HG02623 (cell line): ENCODE measurements around the gene CA12.
"Not testable (repeated sequence)": the region's sequence is repeated elsewhere in the genome, so short reads cannot be mapped to it uniquely, and the experiment has no call there.

Experiments
- ATAC-seq: cut with Tn5 transposase; IDR thresholded peaks from one replicate; pipeline ENCODE4 v1.9.1; 2021; ENCODE audit warnings: moderate library complexity; ENCODE audit not compliant: unreplicated experiment

Gene CA12

DNA sequence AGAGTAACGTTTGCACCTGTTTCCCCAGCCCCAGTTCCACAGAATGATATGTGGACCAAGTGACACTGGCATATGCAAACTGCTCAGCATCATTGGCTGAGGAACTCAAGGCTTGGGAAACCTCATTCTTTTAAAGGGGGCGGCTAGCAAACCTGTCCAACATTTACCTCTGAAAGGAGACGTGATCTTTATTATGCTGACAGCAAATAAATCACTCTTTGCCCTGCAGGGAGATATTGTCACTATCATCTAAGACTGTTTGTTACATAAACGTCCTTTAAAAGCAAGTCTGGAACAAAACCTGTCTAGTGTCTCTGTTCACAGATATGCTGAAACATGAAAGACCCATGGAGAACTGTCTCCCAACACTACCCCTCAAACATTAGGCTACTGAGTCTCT is 21.5 kb downstream of the CA12 start:
- no peak for ATAC-seq

DNA sequence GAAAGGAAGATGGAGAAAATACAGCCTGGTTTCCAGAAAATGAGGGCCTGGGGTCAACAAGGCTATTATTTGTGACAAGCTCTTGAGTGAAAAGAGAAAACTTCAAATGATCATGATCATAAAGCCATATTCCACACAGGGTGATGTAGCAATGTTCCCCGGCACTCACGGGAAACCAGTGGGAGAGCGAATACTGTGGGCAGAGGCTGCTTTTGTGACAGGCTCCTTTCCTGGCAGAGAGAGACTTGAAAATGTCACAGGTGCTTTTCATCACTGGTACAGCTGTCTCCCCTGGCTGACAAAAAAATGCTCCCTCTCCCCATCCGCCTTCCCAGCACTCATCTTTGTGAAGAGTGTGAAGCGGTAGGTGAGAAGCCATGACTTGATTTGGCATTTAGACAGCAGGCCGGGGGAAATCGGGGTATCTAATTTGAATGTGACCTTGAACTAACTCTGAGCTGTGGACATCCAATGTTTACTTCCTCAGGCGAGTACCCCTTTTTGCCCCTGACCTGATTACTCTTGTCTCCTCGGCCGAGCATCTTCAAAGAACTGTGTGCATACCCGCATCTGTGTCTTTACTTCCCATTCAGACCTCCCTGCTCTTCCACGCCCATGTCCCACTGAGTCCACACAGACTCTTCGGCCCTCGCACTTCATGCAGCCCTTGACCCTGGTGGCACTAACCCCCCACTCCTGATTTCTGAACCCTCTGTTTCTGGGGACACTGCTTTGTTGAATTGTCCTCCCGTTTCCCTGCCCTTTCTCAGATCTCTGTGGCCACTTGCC is 23.2 kb downstream of the CA12 start:
- no peak for ATAC-seq

DNA sequence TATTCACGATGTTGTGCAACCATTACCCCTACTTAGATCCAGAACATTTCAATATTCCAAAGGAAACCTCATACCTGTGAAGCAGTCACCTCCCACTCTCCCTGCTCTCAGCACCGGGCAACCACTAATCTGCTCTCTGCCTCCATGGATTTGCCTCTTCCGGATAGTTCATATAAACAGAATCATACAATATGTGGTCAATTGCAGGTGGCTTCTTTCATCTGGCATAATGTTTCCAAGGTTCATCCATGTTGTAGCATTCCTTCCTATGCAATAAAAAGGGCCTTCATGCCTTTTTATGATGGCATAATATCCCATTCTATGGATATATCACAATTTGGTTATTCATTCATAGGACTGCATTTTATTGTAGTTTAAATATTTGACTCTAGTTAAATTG is 23.9 kb downstream of the CA12 start:
- ATAC-seq = no peak

DNA sequence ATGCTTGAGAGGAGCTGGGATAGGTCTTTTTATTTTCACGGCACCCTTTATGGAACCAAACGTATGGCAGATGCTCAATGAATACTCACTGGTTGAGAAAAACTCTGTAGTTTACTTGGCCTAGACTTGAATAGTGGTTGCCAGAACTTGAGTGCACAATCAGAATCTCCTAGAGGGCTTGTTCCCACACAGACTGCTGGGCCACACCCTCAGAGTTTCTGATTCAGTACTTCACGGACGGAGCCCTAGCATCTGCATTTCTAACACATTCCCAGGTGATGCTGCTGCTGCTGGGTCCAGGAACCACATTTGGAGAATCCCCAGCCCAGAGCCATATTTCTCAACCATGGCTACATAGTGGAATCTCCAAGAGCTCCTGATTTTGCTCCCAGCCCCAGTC is 24.6 kb downstream of the CA12 start:
- ATAC-seq = no peak

DNA sequence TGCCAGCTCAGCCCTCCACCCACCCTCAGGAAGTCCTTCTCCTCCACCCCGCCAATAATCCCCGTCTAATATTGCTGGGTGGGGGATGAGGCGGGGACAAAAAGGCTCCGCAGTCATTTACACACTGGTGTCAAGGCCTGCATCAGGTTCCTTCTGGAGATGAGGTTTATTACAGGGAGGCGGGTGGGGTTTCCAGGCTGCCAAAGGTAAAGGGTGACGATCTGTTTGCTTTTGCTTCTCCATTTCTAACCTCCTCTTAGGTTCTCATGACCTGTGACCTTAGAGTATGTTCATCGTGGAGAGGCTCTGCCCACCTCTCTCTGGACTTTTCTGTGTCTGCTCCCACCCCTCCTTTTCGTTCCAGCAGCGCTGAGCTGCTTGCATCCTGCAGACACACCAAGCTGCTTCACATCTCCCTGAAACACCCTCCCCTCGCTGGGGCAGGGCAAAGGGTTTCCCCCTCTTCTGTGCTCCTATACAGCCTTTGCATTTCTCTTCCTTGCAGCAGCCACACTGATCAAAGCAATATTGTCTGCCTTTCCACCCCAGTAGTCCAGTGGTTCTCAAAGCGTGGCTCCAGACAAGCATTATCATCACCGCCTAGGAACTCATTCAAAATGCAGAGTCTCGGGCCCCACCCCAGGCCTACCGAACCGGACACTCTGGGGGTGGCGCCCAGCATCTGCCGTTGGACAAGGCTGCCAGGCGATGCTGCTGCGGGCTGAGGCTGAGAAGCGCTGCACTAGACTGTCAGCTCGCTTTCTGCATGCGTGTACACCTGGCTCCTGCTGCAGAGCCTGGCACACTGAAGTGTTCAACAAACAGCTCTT is 26.6 kb downstream of the CA12 start:
- ATAC-seq = no peak

DNA sequence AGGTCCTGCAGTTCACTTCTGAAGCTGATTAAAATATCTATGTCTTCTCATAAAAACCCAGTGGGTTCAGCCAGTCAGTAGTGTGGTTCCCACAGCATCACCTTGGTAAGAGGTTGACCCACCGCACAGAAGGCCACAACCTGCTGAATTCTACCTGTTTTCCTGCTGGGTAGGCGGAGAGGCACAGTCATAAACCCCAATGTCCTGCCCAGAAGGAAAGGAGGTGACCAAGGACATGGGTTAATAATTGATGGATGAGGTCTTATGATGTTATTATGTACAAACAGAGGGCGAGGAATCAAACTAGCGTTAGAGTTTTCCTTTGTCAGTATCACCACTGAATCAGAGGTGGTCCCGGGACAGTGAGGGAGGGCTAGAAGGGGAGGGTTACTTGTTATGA is 27.8 kb downstream of the CA12 start:
- ATAC-seq = no peak

DNA sequence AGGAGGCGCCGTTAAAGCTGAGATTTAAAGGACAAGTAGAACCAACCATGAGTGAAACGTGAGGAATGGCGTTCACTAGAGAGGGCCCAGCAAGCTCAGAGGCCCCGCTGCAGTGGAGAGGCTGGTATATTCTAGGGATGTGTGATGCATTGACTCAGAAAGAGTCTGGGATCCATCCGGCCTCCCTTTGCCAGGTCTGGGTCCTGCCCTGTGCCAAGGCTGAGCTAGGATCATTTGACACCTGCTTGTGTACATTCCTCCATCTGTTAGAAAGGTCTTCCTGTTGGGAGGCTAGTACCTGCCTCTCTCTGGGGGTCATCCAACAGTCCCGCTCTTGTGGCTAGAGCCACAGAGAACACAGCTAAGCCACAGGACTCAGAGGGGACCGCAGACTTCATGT is 28.4 kb downstream of the CA12 start:
- ATAC-seq = no peak

DNA sequence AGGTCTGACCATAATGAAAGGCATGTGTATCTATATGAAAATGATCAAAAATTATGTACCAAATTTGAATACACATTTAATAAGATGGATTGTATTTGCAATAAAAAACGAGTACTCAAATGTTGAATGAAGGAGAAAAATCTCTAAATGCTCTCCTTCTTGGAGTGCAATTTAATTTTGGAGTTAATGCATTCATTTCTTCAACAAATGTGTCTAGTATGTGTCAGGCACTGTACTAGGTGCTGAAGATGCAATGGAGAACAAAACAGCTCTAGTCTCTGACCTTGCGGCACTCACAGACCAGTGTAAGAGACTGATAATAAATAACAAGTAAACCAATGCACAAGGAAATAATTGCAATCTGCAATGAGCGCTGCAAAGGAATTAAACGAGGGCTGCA is 28.8 kb downstream of the CA12 start:
- ATAC-seq = no peak

DNA sequence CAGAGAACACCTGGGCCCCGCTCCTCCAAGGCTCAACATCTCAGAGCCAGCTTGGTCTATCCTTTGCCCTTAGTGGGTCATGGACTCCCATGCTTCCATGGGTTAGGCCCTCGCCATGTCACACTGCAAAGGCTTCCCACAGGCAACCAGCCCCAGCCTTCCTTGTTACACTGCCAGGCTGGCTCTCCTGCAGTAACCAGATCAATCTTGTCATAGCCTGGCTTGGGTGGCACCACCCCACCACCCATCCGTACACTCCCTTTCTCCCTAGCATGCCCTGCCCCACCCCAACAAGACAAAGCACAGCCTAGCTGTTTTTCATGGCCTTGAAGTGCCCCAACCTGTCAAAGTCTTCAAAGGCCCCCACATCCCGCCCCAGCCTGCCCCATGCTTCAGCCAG is 30.5 kb downstream of the CA12 start:
- no peak for ATAC-seq

DNA sequence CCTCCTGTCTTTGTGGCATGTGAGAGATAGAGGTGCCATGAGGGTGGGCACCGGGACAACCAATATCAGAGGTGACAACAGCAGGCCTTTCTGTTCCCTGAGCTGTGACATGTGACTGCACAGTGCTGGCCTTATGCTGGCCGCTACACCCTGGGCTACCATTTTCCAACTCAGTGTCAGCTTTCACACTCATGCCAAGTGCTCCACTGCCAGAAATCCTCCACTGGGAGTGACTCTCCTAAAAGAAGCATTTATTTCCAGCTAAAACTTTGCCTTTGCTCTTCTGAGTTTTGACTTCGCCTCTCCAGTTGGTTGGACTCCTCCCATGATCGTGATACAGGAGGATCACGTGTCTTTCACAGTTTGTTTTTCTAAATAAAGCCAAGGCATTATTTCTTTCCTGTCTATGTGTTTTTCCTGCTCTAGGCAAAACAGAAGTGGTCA is 31.4 kb downstream of the CA12 start:
- no peak for ATAC-seq

DNA sequence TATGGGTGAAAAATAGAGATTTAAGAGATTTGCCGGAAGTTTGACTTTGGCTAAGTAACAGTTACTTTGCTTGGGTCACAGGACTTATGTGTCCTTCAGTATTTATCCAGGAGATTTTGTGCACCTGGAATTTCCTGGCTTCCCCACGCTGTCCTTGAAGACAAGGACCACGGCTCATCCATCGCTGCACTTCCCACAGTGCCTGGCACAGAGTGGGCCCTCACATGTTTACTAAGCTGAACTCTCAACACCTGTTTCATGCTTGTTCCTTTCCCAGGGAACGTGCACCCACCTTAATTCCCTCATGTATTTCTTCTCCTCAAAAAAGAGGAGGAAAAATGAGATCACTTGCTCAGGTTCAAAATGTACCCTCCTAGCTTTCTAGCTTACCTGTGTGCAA is 32.0 kb downstream of the CA12 start:
- ATAC-seq = no peak

DNA sequence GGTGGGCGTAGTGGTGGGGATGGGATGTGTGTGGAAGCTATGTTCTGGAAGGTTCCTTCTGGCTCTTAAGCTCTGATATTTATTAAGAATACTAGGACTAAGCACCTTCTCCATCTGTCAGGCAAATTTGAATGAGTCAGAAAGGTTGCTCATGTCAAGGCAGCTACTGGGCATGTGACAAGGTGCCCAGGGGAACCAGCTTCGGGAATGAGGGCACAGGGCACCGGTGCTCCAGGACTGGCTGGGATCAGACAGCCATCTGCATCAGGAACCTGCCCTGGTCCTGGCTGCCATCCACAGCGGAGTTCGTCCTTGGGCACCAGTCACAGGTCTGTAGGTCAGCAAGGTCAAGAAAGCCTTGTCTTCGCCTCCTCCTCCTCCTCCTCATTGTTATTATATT is 32.5 kb downstream of the CA12 start:
- ATAC-seq = no peak

DNA sequence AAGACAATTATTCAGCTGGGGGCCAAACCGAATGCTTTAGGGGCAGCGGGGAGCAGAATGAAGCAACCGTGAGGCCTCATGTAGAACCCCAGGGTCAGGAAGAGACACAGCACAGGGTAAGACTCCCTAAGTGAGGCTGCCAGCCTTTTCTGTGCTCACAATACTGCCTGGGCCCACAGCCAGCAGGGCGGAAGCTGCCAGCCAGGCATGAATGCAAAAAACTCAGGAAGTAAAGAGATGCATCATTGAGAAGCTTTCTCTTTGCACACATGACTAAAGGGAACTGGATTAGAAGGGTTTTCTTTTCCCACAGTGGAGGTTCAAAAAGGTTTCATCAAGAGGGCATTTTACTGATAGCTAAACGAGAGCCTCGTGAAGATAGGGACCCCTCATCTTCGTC is 33.3 kb downstream of the CA12 start:
- ATAC-seq = no peak

DNA sequence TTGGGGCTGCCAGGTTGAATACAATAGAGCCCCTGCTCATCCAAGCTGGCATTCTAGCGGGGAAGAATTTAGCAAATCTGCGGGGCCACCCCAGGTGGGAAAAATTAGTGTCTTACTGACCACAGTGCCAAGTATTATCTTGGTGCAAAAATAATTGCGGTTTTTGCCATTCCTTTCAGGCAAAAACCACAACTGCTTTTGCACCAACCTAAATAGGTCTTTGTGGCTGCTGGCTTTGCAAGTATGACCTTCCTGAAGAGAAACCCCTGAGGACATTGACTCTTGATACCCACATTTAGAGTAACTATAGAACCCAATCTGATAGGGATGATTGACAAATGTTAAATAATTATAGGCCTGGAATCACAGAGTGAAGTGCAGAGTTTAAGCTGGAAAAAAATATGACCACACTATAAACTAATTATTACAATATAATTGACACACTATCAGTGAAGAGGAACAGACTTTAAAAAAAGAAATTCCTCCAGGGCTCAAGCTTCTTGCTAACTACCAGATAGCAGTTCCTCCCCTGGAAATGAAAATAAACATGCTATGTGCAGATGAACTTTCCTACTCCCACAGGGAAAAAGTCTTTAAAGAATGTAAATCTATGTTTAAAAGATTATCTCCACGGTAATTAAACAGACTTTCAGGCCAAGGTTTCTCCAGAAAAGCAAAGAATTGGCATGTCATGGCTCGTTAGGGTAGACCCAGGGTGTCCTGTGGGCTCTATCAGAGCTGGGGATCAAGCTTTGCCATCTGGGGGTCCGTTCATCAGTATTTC is 34.4 kb downstream of the CA12 start:
- no peak for ATAC-seq

DNA sequence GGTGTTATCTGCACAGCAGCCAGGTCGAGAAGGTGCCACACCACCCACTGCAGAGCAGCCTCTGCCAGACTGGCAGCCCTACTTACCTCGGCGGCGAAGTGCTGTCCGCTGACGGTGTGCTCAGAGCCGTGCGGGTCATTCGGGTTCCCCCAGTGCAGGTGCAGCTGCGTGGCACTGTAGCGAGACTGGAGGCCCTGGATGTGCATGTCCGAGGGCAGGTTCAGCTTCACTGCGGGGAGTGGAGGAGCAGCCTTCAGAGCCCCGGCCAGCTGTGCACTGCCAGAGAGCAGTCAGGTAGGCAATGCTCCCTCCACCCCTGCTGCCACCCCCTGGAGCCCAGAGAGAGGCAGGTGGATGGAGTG is 36.3 kb downstream of the CA12 start:
- ATAC-seq = no peak

DNA sequence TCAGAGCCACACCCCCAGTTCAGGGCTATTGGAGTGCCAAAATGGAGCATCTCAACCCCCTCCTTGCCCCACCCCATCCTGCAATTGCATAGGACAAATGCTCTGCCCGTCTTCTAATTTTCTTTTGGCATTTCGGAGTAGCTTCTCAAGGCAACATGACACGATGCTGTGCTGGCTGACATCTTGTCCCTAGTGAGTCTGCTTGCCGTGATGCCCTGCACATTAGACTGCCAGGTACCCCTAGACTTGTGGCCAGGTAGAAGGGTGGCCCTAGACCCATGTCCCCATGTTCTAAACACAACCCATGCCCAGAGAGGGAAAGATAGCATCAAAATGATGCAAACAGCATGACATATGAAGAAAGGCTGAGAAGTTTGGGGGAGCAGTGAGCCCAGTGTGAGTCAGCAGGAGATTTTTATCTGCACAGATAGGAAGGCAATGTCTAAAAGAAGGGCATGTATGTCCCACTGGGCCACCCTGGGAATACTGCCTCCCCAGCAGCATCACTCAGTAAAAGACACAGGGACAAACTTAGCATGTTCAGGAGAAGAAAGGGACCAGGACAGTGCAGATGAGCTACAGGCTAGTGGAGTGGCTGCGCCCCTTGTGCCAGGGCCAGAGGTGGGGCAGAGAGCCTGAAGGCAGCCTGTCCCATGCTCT is 36.8 kb downstream of the CA12 start:
- ATAC-seq = no peak

DNA sequence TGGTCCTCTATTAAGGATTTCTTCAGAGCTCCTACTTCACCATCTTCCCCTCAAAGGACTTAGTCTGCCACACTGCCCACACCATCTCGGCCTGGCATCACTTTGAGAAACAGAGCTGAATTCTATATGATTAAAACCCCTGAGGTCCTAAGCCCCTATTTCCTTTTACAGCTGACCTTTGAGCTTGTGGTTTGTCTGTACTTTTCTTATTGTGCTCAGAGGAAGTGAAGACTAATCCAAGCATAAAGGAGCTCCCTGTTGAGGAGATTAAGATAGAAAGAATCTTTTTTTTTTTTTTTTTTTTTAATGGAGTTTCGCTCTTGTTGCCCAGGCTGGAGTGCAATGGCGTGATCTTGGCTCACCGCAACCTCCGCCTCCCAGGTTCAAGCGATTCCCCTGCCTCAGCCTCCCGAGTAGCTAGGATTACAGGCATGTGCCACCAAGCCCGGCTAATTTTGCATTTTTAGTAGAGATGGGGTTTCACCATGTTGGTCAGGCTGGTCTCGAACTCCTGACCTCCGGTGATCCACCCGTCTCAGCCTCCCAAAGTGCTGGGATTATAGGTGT is 38.6 kb downstream of the CA12 start:
- ATAC-seq = not testable (repeated sequence)

DNA sequence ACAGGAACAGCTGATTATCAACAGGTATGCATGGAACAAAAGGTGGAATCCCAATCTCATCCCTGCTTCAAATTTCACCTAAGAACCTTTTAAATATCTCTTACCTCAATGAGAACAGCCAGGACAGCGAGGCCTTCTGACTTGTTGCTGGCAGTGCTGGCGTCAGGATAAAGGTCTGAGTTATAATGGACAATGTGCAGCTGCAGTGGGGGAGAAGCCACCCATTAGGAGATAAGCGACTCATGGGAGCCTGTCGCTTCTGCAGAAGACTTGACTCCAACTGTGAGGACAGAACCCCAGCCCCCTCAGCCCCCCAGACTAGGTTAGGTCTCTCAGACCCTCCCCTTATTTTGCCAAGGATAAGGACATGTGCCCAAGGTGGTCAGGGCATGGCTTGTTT is 39.7 kb downstream of the CA12 start:
- no peak for ATAC-seq

DNA sequence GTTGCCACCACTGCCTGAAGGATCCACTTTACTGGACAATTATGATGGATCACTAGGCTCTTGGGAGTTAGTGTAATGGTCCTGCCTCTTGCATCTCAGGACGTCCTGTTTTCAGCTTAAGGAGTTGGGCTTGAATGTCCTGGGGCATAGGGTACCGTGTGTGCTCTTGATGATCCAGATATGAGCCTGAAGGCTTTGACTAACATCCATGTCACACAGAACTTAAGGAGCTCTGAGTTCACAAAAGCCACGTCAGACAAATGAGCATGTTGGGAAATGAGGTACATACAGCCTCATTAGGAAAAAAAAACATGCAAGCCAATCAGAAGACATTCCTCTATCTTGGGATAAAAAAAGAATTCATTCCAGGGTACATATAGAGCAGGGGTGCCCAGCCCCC is 40.8 kb downstream of the CA12 start:
- ATAC-seq = no peak

DNA sequence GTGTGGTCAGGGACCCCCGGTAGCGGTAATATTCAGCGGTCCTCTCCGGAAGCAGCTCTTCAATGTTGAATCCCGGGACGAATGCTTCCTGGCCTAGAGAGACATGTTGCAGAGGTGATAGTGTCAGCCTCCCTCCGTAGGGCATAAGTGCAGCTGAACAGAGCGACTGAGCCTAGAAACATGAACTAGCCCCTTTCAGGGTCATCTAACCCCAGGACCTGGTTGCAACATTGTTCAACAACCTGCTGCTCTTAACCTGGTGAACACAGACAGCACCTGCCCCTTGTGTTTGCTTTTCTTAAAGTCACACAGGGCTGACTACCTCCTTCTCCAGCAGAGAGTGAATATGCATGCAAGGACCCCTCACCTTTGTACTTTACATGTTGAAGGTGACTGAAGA is 41.3 kb downstream of the CA12 start:
- no peak for ATAC-seq

DNA sequence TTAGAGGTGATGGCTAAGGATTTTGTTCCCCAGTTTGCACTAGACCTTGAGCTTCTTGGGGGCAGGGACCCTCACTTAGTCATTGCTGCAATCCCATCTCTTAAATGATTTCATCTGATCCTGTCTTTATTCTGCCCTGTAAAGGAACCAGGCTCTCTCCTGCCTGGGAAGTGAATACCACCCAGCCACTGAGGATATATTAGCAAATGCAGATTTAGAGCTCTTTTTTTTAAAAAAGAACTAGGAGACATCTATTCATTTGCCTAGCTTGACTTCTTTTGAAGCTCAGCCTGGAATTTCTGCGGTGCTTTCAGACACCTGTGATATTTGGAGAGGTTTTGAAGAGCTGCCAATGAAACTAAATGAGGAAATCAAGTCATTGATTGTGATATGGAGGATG is 41.8 kb downstream of the CA12 start:
- ATAC-seq = no peak
